Fibroblast of peridontal ligament (primary cell): ENCODE measurements around the gene TIMM44.
"Not testable (repeated sequence)": the region's sequence is repeated elsewhere in the genome, so short reads cannot be mapped to it uniquely, and the experiment has no call there.

Experiments used
- DNase-seq: peaks from one replicate; pipeline ENCODE4 v3.0.0-alpha.2; 2010; ENCODE audit errors: extremely low read depth

Gene TIMM44

GRCh38 chr19:7926021-7926726 lies 17.3 kb downstream of the TIMM44 start, which contains the start of gene CTXN1:
TSS of gene CTXN1 (minus strand) at chr19:7926135. CDS start at chr19:7925538, 597 bp downstream.
- peak; percentile 12 for DNase-seq

GRCh38 chr19:7925171-7925851 lies 18.2 kb downstream of the TIMM44 start:
- DNase-seq, result peak; percentile 50

- DNase-seq, result no peak
These were observed 18.8 kb downstream of the TIMM44 start for GRCh38 chr19:7924651-7925170.

- DNase-seq, result no peak
These were observed 19.2 kb downstream of the TIMM44 start for GRCh38 chr19:7924241-7924640.

- no peak for DNase-seq
These were observed 19.9 kb downstream of the TIMM44 start for GRCh38 chr19:7923295-7924191.

- DNase-seq, result no peak
These were observed 20.6 kb downstream of the TIMM44 start for GRCh38 chr19:7922836-7923195.

GRCh38 chr19:7921967-7922835 lies 21.3 kb downstream of the TIMM44 start:
- no peak for DNase-seq

GRCh38 chr19:7921302-7921966 lies 22.0 kb downstream of the TIMM44 start:
- no peak for DNase-seq

GRCh38 chr19:7920519-7921301 lies 22.8 kb downstream of the TIMM44 start:
- peak; percentile 96 for DNase-seq

GRCh38 chr19:7919610-7920518 lies 23.6 kb downstream of the TIMM44 start, which contains the start of gene SNAPC2:
TSS of gene SNAPC2 (plus strand) at chr19:7920338. CDS start at chr19:7920367, 29 bp downstream.
- DNase-seq, result peak; percentile 92

GRCh38 chr19:7918615-7919421 lies 24.6 kb downstream of the TIMM44 start:
- DNase-seq, result no peak

GRCh38 chr19:7918062-7918614 lies 25.3 kb downstream of the TIMM44 start:
- DNase-seq, result not testable (repeated sequence)

- peak; percentile 40 for DNase-seq
These were observed 26.0 kb downstream of the TIMM44 start for GRCh38 chr19:7917267-7918061.

GRCh38 chr19:7916955-7917266 lies 26.6 kb downstream of the TIMM44 start:
- no peak for DNase-seq

- DNase-seq, result no peak
These were observed 27.1 kb downstream of the TIMM44 start for GRCh38 chr19:7916103-7916954.
